ENCODE results near the gene PLEKHA6. TPM values are rescaled to one million over a fixed set of nuclear protein-coding genes. Genes with fewer than 3 reads are reported as not detected.

The PLEKHA6 gene
- polyA plus RNA-seq, 1 experiment: 4.2 TPM

- DNase-seq (ENCODE audit: low read depth): no peak
- Histone ChIP-seq H3K4me3 (ENCODE audit: low read depth, low read length) (no peak overlapping the region), H3K27me3 (ENCODE audit: control insufficient read depth, insufficient read depth, low read length) (no peaks in the 10 kb centered on the region), H3K36me3 (ENCODE audit: control insufficient read depth, insufficient read depth, low read length) (no peaks in the 10 kb centered on the region)
- CTCF ChIA-PET: interaction anchor here (1.3 to 3.9 kb wide), 6 partner anchors 47 to 152 kb away, joined by 3 to 41 read pairs (median 6); partner anchors contain the start of gene PLEKHA6
- TF ChIP-seq CTCF (IDR thresholded peaks at IDR 0.05; ENCODE audit: insufficient read depth, low read depth, low read length): no peak
- POLR2A ChIA-PET: no interaction called here
Observed at GRCh38 chr1:204211046-204211445, 148.7 kb downstream of the PLEKHA6 start.

GRCh38 chr1:204207136-204207616 lies 152.6 kb downstream of the PLEKHA6 start:
- TF ChIP-seq CTCF (IDR thresholded peaks at IDR 0.05; ENCODE audit: insufficient read depth, low read depth, low read length): peak; percentile 98
- no peaks in the 10 kb centered on the region for H3K36me3 ChIP-seq (ENCODE audit: control insufficient read depth, insufficient read depth, low read length)
- H3K27me3 ChIP-seq (ENCODE audit: control insufficient read depth, insufficient read depth, low read length): no peaks in the 10 kb centered on the region
- CTCF ChIA-PET: interaction anchor here (0.6 to 7.4 kb wide), 53 partner anchors 9 to 940 kb away, joined by 3 to 240 read pairs (median 6); partner anchors contain the start of genes ETNK2, GOLT1A, KISS1 and PIK3C2B
- POLR2A ChIA-PET: no interaction called here
- no peak overlapping the region for H3K4me3 ChIP-seq (ENCODE audit: low read depth, low read length)
- no peak for DNase-seq (ENCODE audit: low read depth)

- POLR2A ChIA-PET: interaction anchor here (0.6 kb wide), 1 partner anchor 18 kb away, joined by 3 read pairs; no protein-coding TSS in a partner anchor
Observed at GRCh38 chr1:204206121-204206520, 153.6 kb downstream of the PLEKHA6 start.

GRCh38 chr1:204205486-204205885 lies 154.2 kb downstream of the PLEKHA6 start:
- POLR2A ChIA-PET: no interaction called here
- TF ChIP-seq CTCF (IDR thresholded peaks at IDR 0.05; ENCODE audit: insufficient read depth, low read depth, low read length): no peak
- no peak for DNase-seq (ENCODE audit: low read depth)
- Histone ChIP-seq H3K36me3 (ENCODE audit: control insufficient read depth, insufficient read depth, low read length) (no peaks in the 10 kb centered on the region), H3K4me3 (ENCODE audit: low read depth, low read length) (no peak overlapping the region), H3K27me3 (ENCODE audit: control insufficient read depth, insufficient read depth, low read length) (no peaks in the 10 kb centered on the region)
- CTCF ChIA-PET: interaction anchor here (0.7 to 7.4 kb wide), 22 partner anchors 8 to 345 kb away, joined by 3 to 240 read pairs (median 15); partner anchors contain the start of genes ETNK2, GOLT1A, KISS1 and PLEKHA6

More at GRCh38 chr1:204206121-204206520, 153.6 kb downstream of the PLEKHA6 start:
- DNase-seq (ENCODE audit: low read depth): no peak
- peak; percentile 44 for TF ChIP-seq CTCF (IDR thresholded peaks at IDR 0.05; ENCODE audit: insufficient read depth, low read depth, low read length)
- H3K4me3 ChIP-seq (ENCODE audit: low read depth, low read length): no peak overlapping the region
- CTCF ChIA-PET: interaction anchor here (0.7 to 7.4 kb wide), 35 partner anchors 9 to 601 kb away, joined by 3 to 240 read pairs (median 6); partner anchors contain the start of genes ETNK2, GOLT1A, KISS1 and PLEKHA6
- H3K27me3 ChIP-seq (ENCODE audit: control insufficient read depth, insufficient read depth, low read length): no peaks in the 10 kb centered on the region
- H3K36me3 ChIP-seq (ENCODE audit: control insufficient read depth, insufficient read depth, low read length): no peaks in the 10 kb centered on the region

GRCh38 chr1:204204944-204205343 lies 154.8 kb downstream of the PLEKHA6 start:
- no peak for TF ChIP-seq CTCF (IDR thresholded peaks at IDR 0.05; ENCODE audit: insufficient read depth, low read depth, low read length)
- POLR2A ChIA-PET: interaction anchor here (0.6 kb wide), 1 partner anchor 129 kb away, joined by 3 read pairs; no protein-coding TSS in a partner anchor

More at GRCh38 chr1:204204944-204205343, 154.8 kb downstream of the PLEKHA6 start:
- CTCF ChIA-PET: interaction anchor here (1.3 to 7.4 kb wide), 7 partner anchors 11 to 344 kb away, joined by 3 to 240 read pairs (median 30); partner anchors contain the start of genes GOLT1A, PLEKHA6, REN and SNRPE
- Histone ChIP-seq H3K4me3 (ENCODE audit: low read depth, low read length) (no peak overlapping the region), H3K36me3 (ENCODE audit: control insufficient read depth, insufficient read depth, low read length) (no peaks in the 10 kb centered on the region), H3K27me3 (ENCODE audit: control insufficient read depth, insufficient read depth, low read length) (no peaks in the 10 kb centered on the region)
- DNase-seq (ENCODE audit: low read depth): no peak
